GM18517 (cell line): ENCODE data around the gene POU2F3.

Experiments used
- ATAC-seq: cut with Tn5 transposase; IDR thresholded peaks from one replicate; pipeline ENCODE4 v1.9.1; 2021; ENCODE audit warnings: mild to moderate bottlenecking, moderate library complexity; ENCODE audit not compliant: unreplicated experiment

The POU2F3 gene

DNA sequence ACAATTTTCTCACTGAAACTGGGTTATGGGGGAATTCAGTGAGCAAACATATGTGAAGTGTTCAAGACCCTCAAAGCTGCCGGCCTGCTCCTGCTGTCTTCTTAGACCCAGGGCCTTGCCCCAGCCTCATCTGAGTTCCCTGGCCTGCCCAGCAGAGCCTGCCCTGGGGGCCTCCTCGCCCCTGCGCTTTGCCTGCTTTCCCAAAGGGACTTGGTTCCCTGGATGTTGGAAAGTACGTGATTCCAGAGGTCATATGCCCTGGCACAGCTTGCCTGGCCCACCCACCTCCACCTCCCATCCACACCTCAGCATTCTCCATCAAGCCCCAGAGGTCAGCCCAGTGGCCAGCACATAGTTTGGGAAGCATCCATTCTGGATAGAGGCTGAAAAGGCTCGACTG lies 13.7 kb upstream of the POU2F3 start:
- ATAC-seq, result no peak

DNA sequence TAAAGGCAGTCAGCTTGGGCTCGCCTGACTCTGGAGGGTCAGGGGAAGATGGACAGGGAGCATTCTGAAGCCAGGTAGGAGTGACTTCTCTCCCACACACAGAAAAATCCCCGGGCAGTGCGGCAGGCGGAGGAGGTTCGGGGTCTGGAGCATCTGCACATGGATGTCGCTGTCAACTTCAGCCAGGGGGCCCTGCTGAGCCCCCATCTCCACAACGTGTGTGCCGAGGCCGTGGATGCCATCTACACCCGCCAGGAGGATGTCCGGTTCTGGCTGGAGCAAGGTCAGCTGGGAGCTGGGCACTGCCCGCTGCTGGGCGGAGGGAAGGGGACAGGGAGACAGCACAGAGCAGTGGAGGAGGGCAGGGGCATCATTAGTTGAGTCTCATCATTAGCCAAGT lies 13.2 kb upstream of the POU2F3 start:
- ATAC-seq, result no peak

DNA sequence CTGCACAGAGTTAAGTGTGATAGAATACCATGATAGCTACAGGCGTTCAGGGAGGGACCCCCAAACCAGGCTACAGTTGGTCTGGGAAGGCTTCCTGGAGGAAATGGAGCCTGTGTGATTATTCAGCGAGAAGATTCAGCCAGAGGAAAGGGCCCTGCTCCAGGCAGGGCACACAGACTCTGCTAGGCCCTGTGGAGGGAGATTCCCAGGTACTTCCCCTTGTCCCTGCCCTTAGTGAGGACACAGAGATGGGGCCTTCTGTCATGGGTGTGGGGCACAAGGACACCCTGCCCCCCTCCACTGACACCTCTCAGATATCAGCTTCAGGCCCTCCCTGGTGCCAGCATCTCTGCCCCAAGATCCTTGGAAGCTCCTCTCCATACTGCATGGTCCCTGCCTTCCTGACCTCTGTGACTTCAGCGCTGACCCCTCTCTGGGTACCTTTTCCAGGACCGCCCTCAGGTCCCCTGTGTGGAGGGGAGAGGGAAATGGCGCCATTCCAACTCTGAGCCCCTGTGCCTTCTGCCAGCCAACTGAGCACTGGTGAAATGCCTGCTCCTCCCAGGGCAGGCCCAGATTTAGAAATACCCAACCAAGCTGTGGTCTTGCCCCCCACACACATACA lies 12.6 kb upstream of the POU2F3 start:
- ATAC-seq, result no peak

DNA sequence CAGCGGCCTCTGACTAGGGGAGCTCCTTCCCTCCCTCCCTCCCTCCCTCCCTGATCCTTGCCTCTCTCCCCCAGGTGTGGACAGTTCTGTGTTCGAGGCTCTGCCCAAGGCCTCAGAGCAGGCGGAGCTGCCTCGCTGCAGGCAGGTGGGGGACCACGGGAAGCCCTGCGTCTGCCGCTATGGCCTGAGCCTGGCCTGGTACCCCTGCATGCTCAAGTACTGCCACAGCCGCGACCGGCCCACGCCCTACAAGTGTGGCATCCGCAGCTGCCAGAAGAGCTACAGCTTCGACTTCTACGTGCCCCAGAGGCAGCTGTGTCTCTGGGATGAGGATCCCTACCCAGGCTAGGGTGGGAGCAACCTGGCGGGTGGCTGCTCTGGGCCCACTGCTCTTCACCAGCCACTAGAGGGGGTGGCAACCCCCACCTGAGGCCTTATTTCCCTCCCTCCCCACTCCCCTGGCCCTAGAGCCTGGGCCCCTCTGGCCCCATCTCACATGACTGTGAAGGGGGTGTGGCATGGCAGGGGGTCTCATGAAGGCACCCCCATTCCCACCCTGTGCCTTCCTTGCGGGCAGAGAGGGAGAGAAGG lies 11.1 kb upstream of the POU2F3 start:
- ATAC-seq, result no peak

DNA sequence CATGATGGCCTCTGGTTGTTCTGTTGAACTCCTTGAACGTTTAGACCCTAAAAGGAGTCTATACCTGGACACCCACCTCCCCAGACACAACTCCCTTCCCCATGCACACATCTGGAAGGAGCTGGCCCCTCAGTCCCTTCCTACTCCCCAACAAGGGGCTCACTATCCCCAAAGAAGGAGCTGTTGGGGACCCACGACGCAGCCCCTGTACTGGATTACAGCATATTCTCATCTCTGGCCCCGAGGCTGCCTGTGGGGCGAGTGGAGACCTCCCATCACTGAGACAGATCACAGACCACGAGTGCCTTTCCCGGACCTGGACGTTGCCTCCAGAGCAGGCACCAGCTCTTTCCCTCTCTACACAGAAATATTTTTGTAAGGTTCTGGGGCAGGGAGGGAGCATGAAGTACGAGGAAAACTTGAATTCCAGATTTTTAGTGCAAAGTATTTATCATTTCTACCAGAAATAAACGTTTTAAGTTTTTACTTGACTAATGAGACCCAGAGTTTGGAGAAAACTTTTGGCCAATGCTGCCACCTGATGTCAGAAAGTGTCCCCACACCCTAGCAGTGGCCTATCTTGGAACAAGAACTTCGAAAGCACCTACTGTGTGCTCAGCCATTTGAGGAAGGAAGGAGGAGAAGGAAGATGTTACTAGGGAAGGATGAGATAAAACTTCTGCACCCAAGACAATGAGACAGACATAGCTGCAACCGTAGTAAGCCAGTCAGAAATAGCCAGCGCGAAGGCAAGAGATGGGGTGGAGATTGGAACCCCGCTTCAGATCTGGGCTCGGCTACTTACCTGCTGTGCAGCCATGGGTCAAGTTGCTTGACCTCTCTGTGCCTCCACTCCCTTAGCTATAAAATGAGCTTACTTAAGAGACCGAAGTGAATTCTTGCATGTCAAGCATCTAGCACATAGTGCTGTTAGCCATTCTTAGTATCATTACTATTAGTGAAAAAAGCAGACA lies 10.2 kb upstream of the POU2F3 start:
- ATAC-seq, result no peak

DNA sequence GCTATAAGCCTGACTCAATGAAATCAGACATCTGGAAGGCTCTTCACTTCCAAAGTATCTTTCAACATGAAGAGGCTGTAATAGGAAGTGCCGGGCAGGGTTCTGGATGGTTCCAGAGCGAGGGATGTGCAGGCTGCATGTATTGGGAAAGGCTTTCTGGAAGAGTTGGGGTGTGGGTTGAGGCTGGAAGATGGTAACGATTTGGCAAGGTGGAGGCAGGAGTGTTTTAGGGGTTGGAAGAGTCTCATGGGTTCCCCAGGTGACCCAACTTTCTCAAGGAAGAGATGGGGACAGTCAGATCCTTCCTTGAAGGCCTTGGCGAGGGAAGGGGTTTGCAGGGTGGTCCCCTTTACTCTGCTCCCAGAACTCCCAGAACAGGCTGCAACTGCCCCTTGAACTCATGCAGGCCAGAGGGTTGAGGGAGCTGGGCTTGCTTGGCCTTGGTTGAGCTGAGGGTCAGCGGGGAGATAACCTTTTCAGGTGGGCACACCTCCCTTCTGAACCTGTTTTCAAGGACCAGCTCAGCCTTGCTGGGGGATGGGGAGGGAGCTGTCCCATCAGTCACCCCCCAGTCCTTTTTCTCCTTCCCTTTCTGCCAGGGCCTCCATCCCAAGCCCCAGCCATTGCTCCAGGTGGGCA lies 9.4 kb upstream of the POU2F3 start:
- ATAC-seq, result no peak

DNA sequence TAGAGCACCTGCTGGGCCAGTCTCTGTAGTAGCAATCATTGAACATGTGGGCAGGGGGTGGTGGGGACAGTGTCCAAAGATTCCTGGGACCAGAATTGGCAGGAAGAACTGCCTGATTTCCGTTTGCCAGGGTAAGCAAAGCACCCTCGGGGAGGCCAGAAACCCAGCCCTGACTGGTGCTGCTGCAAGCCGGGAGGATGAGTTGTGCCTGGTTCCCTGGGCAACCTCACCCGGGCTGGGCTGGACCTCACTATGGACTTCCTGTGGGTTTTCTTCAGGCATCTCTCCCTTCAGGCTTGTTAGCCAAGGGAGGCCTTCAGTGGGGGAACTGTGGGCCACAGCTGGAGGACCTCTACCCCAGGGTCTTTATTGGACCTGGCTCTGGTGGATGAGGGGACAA lies 8.0 kb upstream of the POU2F3 start:
- no peak for ATAC-seq

DNA sequence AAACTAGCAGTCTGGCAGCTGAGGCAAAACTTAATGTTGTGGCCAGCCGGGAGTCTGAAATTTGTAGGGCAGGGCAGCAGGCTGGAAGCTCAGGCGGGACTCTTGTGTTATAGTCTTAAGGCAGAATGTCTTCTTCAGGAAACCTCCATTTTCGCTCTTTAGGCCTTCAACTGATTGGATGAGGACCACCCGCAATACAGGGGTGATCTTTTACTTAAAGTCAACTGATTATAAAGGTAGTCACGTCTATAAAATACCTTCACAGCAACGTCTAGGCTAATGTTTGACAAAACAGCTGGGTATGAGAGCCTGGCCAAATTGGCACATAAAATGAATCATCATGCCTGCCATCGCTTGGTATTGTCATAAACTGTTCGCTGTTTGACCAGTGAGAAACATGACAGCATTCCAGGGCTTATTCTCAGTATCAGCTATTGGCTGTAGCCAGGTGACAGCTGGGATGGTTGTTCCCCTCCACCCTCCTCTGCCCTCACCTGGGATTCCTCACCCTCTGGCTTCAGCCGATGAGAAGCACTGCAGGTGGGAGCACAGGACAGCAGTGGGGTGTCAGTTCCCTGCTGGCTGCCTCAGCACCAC lies 6.6 kb upstream of the POU2F3 start:
- ATAC-seq, result no peak

DNA sequence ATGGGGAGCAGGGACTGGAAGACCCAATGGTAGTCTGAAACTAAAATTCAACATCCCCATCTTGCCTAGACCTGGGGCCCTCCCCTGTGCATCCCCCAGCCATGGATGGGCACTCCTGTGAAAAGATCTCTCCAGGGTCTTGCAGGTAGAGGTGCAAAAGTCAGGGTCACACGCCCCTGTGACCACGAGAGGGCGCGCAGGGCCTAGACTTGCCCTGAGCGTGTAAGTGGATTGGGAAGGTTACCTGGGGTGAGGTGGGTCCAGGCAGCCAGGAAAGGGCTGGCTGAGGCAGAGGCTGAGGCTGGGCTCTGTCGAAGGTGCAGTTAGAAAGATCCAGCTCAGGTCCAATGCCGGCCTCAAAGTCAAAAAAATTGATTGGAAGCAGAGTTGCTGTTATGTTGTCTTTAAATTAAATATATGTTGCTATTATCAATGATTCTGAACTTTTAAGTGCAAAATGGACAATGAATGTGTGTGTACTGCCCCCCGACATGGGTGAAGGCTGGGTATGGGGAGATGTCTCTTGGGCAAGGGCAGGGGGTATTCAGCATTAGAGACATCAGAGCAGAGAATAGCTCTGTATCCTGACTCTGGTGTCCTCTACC lies 4.8 kb upstream of the POU2F3 start:
- ATAC-seq, result no peak

DNA sequence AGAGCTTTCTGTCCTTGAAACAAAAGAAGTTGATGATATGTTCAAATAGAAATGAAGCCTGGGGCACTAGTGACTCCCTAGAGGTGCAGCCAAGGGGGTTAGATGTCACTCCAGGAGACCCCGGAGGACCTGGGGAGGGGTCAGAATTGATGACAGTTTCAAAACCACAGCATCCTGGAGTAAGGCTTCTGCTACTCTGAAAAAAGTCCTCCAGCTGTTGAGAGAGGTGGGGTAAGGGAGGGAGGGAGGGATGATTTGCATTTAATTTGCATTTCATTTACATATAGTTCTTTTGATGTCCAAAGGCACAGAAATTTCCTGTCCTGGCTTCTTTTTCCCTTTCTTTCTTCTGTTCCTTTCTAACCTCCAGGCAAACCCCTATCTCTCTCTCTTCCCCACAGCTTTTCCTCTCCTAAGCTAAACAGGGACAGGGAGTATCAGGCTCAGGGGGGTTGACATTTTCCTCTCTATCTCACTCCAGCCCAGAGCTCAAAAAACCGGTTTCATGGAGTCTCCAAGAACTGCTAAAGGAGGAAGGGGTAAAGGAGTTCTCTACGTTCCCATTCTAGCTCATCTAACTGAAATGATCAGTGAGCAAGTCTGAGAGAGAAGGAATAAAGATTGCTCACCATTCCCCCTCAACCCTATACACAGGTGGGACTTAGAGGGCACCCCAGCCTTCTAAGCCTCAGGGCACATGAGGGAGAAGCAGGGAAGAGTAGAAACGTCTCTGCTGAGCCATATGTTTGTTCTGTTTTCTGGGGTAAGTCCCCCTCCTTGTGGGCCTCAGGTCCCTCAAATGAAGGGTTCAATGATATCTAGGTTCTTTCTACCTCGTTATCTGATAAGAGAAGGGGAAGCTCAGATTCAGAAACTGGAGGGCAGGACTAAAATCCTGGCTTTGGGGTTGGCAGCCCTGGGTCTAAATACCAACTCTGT lies 3.5 kb upstream of the POU2F3 start:
- ATAC-seq, result no peak

DNA sequence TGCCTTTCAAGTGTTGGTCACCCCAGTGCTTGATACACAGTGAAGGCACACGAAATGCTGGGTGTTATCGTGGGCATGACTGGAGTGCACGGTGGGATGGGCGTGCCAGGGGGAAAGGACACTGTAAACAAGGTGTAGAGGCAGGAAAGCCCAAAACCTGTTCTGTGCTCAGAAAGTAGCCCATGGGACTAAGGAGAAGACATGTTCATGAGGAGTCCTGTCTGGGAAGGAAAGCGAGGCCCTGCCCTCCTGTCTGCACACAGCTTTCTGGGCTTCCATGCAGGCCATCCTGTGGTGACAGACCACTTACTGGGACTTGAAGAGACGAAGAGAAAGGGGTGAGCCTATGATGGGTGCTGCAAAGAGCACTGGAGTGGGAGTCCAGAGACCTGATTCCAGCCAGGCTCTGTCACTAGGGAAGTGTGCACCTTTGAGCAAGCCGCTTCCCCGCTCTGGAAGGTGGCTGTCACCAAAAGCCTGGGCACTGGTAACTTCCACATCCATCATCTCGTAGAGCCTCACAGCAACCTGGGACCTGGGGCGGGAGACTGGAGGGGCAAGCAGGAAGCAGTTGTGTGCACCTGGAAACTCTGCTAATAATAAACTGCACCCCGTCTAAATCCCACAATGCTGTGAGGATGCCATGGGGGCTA lies 846 bp upstream of the POU2F3 start:
- ATAC-seq, result no peak

DNA sequence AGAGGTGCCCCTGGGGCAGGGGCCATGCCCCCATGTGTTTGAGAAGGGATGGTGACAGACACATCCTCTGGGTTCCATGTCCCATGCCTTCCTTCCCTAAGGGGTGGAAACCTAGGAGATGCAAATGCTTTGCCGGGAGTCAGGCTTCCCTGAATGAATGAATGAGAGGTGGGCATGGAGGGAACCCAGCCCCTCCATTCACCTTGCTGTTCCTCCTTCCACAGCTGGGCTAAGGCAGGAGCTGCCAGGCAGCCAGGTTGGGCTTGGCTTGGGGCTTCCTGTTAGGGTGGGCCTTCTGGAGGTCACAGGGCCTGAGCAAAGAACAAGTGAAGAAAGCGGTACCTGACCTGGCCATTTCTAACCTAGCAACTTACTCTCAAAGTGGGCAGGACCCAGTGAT lies 926 bp downstream of the POU2F3 start:
- ATAC-seq, result no peak

DNA sequence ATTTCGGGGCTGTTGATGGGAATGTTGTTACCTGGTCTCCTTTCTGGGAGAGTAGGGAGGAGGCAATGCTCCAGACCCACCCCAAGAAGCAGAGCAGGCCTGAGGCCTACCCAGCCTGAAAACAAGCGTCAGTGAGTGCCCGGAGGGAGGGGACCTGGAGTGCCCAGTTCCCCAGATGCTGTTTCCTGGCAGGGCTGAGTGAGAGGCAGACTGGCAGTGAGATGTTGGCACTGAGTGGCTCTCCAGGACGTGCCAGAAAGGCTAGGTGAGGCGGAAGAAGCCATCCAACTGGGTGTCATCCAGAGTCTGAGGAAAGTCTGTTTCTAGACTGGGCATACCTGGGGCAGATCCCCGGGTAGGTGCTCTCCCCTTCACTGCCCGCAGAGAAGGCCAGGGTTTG lies 1.3 kb downstream of the POU2F3 start:
- ATAC-seq, result no peak

DNA sequence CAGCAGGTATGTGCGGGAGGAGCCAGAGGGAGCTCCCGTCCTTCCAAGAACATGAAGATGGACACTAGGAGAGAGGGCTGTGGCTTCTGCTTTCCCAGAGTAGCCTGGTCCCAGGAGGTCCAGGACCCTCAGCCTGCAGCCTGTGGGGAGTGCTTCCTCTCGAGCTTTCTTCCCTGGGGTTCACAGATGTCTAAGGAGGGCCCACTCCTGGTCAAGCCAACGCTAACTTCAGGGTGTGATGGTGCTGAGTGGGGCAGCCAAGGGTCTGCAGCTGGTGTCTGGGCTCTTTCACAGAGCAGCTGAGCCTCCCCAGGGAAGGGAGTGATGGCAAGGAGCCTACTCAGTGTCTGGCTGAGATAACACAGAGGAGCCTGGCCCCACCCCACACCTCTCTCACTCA lies 3.3 kb downstream of the POU2F3 start:
- ATAC-seq, result no peak

DNA sequence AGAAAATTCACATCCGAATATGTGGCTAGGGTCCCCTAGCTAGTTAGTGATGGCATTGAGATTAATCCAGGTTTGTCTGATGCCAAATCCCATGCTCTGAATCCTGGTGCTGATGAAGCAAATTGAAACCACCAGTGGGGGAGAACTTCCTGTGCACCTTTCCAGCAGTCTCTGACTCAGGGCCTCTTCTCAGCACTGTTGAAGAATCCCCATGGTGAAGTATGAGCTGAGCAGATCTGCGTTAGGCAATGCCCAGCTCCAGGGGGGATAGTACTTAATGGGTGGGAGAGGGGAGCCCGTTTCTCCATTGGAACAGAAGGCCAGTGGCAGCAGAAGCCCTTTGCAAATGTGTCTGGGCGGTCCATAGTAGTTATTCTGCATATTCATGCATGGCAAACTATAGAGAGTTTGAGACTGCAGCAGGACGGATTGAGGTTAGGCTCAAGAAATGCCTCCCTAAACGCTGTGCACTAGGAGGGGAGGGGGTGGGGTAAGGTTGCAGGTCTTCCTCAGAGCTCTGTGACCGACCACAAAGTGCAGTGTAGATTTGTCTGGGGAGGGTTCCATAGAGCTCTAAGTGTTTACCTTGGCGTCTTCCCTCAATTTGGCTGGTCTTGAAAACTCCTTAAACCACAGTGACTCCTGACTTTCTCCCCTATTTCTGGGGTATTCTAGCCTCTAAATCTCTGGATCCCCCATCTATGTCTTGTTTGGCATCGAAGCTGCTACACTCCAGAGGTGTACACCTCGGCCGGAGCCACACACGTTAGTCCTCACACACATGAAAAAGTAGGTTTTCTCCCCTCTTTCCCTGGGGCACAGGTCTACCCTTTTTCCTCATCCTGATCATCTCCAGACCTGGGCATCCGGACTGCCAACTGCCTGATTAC lies 4.8 kb downstream of the POU2F3 start:
- no peak for ATAC-seq

DNA sequence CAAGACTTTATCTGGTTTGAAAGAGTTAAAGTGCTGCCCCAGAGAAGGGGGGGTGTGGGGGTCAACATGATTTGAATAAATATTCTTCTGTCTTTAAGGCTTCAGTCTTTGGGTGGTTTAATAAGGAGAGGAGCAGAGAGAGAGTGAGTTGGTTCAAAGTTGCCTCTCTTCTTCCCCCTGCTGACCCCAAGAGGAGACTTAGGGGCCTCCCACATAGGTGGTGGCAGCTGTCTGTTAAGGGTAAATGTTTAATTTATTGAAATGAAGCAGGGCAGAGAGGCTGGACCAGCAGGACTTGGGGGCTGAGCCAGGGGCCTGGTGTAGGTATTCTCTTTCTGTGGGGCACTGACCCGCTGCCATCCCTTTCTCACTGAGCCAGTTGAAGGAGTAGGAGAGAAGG lies 5.5 kb downstream of the POU2F3 start:
- no peak for ATAC-seq

DNA sequence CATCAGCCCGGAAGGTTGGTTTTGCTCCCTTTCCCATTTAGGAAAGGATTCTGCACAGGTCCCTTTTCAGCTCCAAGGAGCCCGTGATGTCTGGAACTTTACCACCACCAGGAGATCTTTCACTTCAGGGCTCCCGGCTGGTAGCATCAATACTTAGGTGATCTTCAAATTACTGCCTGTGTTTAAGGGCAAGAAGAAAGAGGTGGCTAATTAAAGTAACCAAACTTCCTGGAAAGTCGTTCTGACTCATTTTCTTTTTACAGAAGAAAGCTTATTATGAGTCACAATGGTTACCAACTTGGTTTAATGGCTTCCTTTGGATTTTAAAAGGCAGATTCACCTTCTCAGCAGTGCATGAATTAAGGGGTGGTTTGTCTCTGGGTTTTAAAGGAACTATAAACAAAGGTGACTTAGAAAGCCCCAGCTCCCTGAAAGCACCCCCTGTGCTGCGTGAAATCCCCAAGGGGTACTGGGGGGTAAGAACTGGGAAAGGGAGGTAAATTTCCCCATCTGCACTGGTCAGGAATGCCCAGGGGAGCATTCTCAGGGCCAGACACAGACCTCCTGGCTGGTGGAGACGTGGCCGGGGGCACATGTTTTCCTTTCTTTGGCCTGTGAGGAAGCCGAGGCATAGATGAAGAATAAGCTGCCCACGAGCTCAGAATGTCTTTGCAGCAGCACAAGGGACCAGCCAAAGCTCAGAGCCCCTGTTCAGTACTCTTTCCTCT lies 8.8 kb downstream of the POU2F3 start:
- peak; percentile 65 for ATAC-seq
